Fibroblast of skin of right quadriceps (primary cell): ENCODE measurements around the gene KRTAP10-8.
"Not testable (repeated sequence)": the region's sequence is repeated elsewhere in the genome, so short reads cannot be mapped to it uniquely, and the experiment has no call there.

Experiments used
- DNase-seq: peaks from one replicate; pipeline ENCODE4 v3.0.0-alpha.2; 2013

KRTAP10-8 gene

DNA sequence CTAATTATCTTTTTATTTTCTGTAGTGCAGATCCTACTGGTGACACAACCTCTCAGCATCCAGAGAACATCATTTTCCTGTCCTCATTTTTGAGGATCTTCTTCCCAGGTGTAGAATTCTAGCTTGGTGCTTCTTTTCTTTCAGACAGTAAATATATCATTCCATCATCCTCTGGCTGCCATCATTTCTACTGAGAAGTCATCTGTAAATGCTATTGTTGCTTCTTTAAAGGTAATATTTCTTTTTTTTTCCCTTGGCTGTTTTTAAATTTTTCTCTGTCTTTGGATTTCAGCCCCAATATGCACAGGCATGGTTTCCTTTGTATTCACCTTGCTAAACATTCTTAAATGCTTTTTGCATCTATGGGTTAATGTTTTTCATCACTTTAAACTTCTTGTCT lies 11.7 kb downstream of the KRTAP10-8 start:
- DNase-seq, result no peak

DNA sequence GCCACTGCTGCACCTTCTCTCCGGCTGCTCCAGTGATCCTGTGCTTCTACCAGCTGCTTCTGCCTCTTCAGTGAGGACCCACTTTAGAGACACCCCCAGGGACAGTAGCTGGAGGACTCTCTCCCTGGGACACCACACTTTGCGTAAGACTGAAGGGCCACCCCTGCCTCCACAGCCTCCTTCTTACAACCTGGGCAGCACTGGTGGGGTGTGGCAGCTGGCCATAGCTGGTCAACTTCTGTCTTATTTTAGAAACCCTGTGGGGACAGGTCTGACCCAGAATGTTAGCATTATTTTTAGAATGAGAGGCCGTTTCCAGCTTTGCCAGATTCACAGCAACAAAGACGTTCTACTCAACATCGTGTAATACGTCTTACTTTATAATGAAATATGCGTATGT lies 13.9 kb downstream of the KRTAP10-8 start:
- no peak for DNase-seq

DNA sequence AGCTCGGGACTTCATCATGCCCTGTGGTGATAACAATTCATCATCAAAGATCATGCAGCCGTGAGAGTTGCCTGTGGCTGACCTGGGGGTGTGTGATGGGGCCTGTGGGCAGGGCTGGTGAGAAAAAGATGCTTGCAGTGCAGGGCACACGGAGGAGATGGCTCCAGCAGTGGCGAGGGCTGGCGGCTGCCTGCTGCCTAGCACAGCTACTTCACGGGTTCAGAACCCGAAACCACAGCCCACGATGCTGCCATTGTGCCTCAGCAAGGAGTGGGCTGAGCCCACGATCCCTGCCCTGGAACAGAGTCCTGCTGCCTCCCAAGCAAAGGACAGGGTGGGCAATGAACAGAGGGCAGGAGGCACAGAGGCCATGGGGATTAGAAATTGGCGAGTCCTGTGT lies 14.4 kb downstream of the KRTAP10-8 start:
- no peak for DNase-seq

DNA sequence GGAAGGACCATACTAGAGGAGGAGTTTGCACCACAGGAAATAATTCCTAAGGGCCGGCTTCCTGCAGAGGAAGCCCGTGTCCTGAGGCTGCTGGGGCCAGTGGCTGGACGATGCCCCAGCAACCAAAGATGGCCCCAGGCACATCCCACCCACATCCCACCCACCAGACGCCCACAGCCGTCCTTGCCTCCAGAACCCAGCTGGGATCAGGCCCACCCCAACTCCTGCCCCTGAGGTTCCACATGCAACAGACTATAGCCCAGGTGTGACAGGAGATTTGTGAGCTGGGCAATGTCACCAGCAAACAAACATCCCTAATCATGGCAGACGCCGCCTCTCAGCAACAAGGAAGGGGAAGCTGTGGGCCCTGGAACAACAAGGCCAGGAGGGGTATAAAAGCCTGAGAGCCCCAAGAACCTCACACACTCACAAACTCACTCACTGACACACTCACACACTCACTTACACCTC lies 14.8 kb downstream of the KRTAP10-8 start, which contains the start of gene KRTAP10-9:
TSS of gene KRTAP10-9 (plus strand) at position 421 of the 471 bp plus-strand sequence. CDS start 79 bp downstream, outside the sequence.
- no peak for DNase-seq

DNA sequence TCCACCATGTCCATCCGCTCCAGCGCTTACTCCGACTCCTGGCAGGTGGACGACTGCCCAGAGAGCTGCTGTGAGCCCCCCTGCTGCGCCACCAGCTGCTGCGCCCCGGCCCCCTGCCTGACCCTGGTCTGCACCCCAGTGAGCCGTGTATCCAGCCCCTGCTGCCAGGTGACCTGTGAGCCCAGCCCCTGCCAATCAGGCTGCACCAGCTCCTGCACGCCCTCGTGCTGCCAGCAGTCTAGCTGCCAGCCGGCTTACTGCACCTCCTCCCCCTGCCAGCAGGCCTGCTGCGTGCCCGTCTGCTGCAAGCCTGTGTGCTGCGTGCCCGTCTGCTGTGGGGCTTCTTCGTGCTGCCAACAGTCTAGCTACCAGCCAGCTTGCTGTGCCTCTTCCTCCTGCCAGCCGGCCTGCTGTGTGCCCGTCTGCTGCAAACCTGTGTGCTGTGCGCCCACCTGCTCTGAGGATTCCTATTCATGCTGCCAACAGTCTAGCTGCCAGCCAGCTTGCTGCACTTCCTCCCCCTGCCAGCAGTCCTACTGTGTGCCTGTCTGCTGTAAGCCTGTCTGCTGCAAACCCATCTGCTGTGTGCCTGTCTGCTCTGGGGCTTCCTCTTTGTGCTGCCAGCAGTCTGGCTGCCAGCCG lies 15.4 kb downstream of the KRTAP10-8 start:
- not testable (repeated sequence) for DNase-seq

DNA sequence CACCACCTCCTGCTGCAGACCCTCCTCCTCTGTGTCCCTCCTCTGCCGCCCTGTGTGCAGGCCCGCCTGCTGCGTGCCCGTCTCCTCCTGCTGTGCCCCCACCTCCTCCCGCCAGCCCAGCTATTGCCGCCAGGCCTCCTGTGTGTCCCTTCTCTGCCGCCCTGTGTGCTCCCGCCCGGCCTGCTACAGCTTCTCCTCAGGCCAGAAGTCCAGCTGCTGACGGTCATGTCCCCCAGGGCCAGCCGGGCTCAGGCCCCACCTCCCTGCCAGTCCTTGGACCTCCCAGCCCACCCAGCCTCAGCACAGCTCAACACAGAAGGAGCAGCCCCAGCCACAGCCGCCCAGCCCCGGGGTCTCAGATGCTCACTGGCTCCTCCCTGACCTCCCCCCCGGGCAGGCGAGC lies 16.0 kb downstream of the KRTAP10-8 start:
- not testable (repeated sequence) for DNase-seq

DNA sequence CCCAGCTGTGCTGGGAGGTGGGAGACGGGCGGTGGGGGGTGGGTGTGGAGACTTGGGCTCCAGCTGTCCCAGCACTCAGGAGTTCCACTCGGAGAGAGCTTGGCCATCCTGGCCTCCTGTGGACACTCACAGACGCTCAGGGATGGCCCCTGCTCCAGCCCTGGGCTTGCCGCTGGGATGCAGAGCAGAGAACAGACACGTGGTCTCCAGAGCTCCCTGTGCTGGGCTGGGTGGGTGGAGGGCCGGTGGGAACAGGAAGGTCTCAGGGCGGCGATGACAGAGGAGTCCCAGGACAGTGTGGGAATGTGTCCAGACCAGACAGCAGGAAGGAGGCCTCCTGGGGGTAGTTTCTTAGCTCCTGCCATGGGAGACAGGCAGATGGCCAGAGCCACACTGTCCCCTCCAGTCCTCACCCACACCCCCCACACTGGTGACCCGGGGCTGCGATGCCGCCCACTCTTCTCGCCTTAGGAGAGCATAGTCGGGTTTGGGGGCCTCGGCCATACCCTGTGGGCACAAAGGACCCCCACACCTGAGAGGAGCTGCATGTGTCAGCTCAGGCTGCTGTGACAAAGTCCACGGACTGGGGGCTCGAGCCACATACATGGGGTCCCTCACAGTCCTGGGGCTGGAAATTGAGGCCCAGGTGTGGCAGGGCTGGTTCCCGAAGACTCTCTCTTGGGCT lies 17.0 kb downstream of the KRTAP10-8 start:
- no peak for DNase-seq

DNA sequence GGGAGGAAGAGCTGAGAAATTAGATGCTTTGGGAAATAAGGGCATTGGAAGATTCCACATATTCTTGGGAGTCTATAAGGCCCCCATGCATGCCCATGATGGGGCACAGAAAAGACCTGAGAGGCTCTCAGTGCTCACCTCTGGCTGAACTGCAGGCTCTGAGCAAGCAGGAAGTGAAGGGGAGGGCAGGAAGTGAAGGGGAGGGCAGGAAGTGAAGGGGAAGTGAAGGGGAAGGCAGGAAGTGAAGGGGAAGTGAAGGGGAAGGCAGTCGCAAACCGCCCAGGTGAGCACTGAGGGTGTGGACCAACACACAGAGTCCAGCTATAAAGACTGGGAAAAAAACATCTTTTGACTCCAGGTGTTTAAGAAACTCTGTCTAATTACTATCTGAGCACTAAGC lies 18.6 kb downstream of the KRTAP10-8 start:
- no peak for DNase-seq

DNA sequence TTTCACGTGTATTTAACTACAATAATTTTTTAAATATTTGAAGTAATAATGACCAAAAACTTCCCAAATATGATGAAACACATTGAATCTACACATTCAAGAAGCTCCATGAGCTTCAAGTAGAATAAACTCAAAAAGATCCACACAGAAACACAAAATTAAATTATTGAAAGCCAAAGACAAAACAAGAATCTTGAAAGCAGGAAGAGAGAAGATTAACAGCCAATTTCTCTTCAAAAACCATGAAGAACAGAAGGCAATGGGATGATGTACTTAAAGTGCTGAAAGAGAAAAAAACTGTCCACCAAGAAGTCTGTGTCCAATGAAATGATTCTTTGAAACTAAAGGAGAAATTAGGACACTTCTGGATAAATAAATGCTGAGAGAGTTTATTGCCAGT lies 20.2 kb downstream of the KRTAP10-8 start:
- no peak for DNase-seq

DNA sequence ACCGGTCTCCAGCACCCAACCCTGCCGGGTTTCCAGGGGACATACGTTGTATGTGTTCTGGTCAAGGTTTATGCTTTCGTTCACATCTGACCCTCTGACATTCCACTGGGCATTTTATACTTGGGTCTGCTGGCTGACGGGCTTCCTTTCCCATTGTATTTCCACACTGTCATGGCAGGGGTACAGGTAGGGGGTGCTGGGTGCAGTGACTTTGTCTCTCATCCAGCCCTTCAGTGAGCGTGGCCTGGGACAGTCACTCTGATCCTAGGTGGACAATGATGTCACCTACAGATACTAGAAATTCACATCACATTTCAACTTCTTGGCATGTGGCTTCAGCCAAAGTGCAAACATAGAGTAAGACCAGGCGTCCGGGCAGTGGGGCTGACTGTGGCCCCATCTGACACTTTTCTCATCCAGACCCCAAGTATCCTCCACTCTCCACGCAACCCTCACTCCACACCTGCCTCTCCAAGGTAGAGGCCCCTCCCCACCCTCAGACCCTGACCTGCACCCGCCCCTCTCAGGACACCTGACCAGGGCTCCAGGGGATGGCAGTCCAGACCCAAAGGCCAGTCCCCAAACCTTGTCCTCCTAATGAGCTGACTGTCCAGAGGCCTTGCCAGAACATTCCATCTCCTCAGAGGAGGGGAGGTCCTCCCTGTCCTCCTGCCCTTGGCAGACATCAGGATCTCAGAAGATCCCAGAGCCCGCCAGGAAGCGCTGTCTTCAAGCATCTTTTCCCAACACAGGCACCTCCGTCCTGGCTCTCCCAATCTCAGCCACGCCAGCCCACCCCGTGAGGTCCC lies 24.5 kb downstream of the KRTAP10-8 start:
- no peak for DNase-seq

DNA sequence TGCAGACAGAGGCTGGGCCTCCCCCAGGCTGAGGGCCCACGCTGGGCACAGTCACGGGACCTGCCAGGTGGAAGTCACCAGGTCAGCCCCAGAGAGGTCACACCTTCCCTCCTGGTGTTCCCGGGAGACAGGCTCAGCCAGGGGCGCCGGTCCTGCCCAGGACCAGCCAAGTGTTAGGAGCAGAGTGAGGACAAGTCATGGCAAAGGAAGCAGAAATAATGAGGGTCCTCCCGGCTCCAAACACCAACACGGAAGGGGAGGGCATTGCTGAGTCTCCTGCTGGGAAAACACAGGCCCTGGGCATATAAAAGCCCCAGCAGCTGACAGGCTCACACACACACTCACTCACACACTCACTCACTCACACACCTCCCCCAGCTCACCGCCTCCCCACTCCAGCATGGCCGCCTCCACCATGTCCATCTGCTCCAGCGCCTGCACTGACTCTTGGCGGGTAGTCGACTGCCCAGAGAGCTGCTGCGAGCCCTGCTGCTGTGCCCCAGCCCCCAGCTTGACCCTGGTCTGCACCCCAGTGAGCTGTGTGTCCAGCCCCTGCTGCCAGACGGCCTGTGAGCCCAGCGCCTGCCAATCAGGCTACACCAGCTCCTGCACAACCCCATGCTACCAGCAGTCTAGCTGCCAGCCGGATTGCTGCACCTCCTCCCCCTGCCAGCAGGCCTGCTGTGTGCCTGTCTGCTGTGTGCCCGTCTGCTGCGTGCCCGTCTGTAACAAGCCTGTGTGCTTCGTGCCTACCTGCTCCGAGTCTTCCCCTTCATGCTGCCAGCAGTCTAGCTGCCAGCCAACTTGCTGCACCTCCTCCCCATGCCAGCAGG lies 25.4 kb downstream of the KRTAP10-8 start, which contains the start of gene KRTAP10-10:
TSS of gene KRTAP10-10 (plus strand) at position 339 of the 833 bp plus-strand sequence. CDS start at position 401, 62 bp downstream.
- DNase-seq, result no peak

DNA sequence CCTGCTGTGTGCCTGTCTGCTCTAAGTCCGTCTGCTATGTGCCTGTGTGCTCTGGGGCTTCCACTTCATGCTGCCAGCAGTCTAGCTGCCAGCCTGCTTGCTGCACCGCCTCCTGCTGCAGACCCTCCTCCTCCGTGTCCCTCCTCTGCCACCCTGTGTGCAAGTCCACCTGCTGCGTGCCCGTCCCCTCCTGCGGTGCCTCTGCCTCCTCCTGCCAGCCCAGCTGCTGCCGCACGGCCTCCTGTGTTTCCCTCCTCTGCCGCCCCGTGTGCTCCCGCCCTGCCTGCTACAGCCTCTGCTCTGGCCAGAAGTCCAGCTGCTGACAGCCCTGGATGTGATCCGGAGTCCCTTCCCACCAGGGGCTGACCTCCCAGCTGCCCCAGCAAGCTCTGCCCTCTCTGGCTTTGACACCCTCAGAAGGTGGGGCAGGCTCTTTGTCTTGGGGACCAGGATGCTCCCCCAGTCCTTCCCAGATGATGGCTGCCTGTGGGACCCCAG lies 26.0 kb downstream of the KRTAP10-8 start:
- DNase-seq, result not testable (repeated sequence)

DNA sequence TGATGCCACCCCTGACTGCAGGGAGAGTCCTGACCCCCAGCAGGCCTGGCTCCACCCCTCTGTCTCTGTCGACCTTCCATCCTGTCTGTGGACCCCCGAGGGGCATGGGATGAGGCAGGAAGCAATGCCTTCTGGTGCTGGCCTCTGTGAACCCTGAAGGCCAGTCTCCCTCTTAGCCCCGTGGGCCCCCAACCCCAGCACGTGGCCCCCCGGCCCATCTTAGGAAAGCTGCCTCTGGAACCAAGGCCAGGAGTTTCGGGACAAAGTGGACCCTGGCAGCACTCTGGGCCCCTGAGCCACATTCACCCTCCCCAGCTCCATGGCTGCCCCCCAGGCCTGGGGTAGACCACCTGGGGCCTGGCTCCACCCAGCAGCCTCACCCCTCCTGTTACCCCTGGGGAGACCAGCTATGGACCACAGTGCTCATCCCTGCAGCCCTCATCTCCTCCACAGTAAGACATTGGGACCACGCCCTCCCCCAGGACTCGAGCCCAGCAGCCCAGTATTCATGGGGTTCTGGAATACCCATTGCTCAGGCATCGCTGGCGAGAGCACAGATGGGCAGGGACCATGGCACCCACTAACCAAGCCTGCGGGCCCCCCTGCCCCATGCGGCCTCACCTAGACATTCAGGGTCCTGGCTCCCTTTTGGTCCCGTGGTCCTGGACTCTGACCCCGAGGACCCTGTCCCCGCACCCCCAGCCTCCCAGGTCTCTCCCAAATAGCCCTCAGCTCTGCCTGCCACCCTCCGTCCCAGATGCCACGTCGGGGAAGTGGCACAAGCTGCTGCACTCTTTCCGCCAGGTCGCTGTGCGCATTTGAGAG lies 26.8 kb downstream of the KRTAP10-8 start:
- not testable (repeated sequence) for DNase-seq

DNA sequence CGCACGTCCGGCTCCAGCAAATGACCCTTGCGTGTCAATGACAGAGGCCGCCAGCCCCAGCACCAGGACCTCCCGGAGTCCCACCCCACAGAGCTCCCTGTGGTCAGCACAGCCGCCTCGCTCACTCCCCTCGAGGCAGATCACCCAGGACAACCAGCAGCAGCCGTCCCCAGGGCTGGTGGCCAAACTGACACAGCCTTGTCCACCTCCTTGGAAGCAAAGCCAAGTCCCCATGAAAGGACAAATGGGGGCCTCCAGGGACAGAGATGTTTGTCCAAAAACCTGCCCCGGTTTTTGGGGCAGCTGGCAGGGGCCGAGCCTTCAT lies 27.4 kb downstream of the KRTAP10-8 start:
- DNase-seq, result no peak

DNA sequence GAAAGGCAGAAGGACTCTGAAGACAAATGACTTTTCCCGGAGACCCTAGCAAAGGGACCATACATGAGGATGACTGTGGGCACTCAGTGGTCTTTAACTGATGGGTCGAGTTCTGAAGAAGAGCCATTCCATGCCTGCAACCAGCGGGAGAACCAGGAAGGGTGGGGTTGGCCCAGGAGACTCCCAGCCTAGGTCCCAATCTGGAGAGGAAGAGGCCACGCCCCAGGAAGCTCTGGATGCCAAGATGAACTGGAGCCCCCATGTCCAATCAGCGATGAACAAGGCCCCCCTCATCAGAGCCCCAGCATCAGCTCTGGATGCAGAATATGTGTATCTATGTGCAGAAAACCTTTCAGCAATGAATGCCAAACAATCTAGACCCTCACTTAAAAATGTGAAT lies 28.9 kb downstream of the KRTAP10-8 start:
- no peak for DNase-seq

DNA sequence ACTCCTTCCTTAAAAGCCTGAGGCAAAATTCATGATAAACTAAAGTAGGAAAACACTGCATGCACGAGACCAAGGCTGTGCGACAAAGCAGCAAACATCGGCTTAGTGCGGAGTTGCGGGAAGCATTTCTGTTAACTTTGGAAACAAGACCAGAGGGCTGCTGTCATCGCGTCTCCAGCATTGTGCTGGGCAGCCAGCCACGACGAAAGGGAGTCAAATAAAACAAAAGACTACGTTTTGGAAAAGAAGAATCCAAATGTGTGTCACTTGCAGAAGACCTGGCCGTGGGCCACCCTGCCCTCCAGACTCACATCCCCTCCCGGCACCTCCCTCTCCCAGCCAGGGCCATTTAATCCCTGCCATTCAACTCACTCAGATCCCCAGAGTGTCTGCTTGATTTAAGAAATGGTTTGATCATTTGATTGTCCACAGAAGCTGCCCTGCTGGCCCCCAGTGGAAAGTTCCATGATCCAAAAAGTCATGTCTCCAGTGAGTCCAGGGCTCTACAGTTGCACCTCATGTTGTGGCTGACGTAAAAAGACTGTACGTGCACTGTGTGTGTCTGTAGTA lies 31.9 kb downstream of the KRTAP10-8 start:
- no peak for DNase-seq

DNA sequence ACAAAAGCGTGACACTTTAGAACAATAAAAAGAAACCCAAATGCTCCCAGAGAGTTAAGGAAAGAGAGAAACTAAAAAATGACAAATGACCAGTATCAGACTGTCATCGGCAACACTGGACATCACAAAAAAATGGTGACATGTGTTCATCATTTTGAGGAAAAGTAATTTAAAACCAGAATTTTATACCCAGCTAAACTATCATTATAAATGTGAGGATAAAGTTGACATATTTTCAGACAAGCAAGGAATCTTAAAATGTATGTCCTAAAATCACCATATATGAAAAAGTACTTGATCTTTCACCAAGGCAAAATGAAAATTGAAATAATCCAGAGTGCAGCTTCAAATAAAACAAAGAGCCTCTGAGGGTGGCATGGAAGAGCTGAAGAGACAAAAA lies 33.0 kb downstream of the KRTAP10-8 start:
- DNase-seq, result no peak

DNA sequence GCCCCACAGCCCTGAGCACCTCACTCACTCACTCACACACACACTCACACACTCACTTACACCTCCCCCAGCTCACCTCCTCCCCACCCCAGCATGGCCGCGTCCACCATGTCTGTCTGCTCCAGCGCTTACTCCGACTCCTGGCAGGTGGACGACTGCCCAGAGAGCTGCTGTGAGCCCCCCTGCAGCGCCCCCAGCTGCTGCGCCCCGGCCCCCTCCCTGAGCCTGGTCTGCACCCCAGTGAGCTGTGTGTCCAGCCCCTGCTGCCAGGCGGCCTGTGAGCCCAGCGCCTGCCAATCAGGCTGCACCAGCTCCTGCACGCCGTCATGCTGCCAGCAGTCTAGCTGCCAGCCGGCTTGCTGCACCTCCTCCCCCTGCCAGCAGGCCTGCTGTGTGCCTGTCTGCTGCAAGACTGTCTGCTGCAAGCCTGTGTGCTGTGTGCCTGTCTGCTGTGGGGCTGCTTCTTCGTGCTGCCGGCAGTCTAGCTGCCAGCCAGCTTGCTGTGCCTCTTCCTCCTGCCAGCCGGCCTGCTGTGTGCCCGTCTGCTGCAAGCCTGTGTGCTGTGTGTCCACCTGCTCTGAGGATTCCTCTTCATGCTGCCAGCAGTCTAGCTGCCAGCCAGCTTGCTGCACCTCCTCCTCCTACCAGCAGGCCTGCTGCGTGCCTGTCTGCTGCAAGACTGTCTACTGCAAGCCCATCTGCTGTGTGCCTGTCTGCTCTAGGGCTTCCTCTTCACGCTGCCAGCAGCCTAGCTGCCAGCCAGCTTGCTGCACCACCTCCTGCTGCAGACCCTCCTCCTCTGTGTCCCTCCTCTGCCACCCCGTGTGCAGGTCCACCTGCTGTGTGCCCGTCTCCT lies 34.7 kb downstream of the KRTAP10-8 start, which contains the start of gene KRTAP10-11:
TSS of gene KRTAP10-11 (plus strand) at position 49 of the 856 bp plus-strand sequence. CDS start at position 94, 45 bp downstream.
- DNase-seq, result not testable (repeated sequence)

DNA sequence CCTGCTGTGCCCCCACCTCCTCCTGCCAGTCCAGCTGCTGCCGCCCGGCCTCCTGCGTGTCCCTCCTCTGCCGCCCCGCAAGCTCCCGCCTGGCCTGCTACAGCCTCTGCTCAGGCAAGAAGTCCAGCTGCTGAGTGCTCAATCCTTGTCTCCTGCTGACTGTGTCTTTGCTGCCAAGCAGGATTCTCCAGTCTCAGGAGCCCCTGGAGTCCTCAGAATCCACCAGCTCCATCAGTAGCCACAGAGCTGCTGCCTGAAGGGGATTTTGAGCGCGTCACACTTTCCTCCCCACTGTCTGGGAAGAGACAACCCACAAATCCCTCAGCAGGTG lies 35.3 kb downstream of the KRTAP10-8 start:
- no peak for DNase-seq
